Vagina (tissue), 2 donors: ENCODE results near the gene PTGER2. TPM values are rescaled to one million over a fixed set of nuclear protein-coding genes. Genes with fewer than 3 reads are reported as not detected.

Experiments
- DNase-seq, 2 donors: peaks; one replicate each; pipeline ENCODE4 v3.0.0-alpha.2; 2017; ENCODE audit errors: extremely low spot score in 2 of 2
- H3K27ac ChIP-seq: fragments of 200-600 bp; sonication (generic); one replicate; pipeline ENCODE4 v1.5.1; 2019
- H3K27me3 ChIP-seq: fragments of 200-600 bp; sonication (generic); one replicate; pipeline ENCODE4 v1.5.1; 2019
- H3K36me3 ChIP-seq, 2 donors: fragments of 200-600 bp; sonication (generic); one replicate each; pipeline ENCODE4 v1.5.1; 2017 to 2019
- H3K4me1 ChIP-seq: fragments of 200-600 bp; sonication (generic); one replicate; pipeline ENCODE4 v1.5.1; 2019
- H3K4me3 ChIP-seq, 2 donors: fragments of 200-600 bp; sonication (generic); 1 replicate in 1 of 2; 2 replicates in 1 of 2; pipeline ENCODE4 v1.5.1; 2016 to 2019
- H3K9me3 ChIP-seq: fragments of 200-600 bp; sonication (generic); one replicate; pipeline ENCODE4 v1.5.1; 2019
- POLR2A ChIP-seq, 2 donors: fragments of 450-650 bp; IDR thresholded peaks; one replicate each; pipeline ENCODE4 v1.6.1; 2017; ENCODE audit warnings: antibody characterized with exemption in 2 of 2, mild to moderate bottlenecking in 2 of 2, moderate library complexity in 2 of 2
- POLR2AphosphoS5 ChIP-seq, 2 donors: sonication (generic); formaldehyde crosslinking; IDR thresholded peaks; one replicate each; pipeline ENCODE4 v1.9.0; 2017; ENCODE audit warnings: antibody characterized with exemption in 2 of 2, mild to moderate bottlenecking in 2 of 2, low read depth in 1 of 2; ENCODE audit not compliant: insufficient read depth in 1 of 2
- intact Hi-C: fragments of 100-400 bp; cut with DNase I; formaldehyde crosslinking; loops from one replicate; pipeline ENCODE4 v1.15.1; 2023
- total RNA-seq: library from RNA; depleted of rRNA; stranded (reverse); fragments of >200 nt; gene quantifications from one replicate; pipeline ENCODE4 v1.2.3, GENCODE V29; 2016
- TF ChIP-seq, protein P1 (sequence below), 3 experiments: fragments of 450-650 bp in 2 of 3; fragments of 200-600 bp in 1 of 3; sonication (generic) in 1 of 3; IDR thresholded peaks; one replicate each; pipeline ENCODE4 v1.5.1; 2017 to 2019; ENCODE audit warnings: antibody characterized with exemption in 3 of 3, mild to moderate bottlenecking in 2 of 3, moderate library complexity in 2 of 3

The PTGER2 gene
- total RNA-seq, 1 donor from 2014 or later = 10.3 TPM

GRCh38 chr14:52296378-52296777, 17.7 kb upstream of the PTGER2 start:
- intact Hi-C loops = no loop called here
- TF ChIP-seq, protein P1, sequence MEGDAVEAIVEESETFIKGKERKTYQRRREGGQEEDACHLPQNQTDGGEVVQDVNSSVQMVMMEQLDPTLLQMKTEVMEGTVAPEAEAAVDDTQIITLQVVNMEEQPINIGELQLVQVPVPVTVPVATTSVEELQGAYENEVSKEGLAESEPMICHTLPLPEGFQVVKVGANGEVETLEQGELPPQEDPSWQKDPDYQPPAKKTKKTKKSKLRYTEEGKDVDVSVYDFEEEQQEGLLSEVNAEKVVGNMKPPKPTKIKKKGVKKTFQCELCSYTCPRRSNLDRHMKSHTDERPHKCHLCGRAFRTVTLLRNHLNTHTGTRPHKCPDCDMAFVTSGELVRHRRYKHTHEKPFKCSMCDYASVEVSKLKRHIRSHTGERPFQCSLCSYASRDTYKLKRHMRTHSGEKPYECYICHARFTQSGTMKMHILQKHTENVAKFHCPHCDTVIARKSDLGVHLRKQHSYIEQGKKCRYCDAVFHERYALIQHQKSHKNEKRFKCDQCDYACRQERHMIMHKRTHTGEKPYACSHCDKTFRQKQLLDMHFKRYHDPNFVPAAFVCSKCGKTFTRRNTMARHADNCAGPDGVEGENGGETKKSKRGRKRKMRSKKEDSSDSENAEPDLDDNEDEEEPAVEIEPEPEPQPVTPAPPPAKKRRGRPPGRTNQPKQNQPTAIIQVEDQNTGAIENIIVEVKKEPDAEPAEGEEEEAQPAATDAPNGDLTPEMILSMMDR (IDR thresholded peaks at IDR 0.05) = no peak
- no peak for TF ChIP-seq POLR2AphosphoS5 (IDR thresholded peaks at IDR 0.05; ENCODE audit: insufficient read depth in 1 of 2, low read depth in 1 of 2)
- TF ChIP-seq POLR2A (IDR thresholded peaks at IDR 0.05) = no peak
- H3K27me3 ChIP-seq = no peaks in the 10 kb centered on the region
- no peak overlapping the region for H3K27ac ChIP-seq
- H3K36me3 ChIP-seq = no peaks in the 10 kb centered on the region
- no peaks in the 10 kb centered on the region for H3K4me1 ChIP-seq
- DNase-seq = no peak
- H3K4me3 ChIP-seq = no peak overlapping the region
- no peaks in the 10 kb centered on the region for H3K9me3 ChIP-seq

DNA sequence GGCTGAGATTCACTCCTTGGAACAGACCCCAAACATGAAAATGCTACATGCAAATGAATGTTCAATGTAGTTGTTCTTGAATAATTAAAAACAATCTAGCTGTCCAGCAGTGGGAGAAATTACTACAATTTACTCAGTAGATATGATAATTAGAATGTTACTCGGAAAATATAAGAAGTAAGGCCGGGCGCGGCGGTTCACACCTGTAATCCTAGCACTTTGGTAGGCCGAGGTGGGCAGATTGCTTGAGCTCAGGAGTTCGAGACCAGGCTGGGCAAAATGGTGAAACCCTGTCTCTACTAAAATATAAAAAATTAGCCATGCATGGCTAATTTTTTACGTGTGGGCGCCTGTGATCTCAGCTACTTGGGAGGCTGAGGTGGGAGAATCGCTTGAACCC, 15.3 kb upstream of the PTGER2 start:
- DNase-seq = no peak
- no peaks in the 10 kb centered on the region for H3K4me1 ChIP-seq
- intact Hi-C loops = no loop called here
- no peaks in the 10 kb centered on the region for H3K36me3 ChIP-seq
- H3K9me3 ChIP-seq = no peaks in the 10 kb centered on the region
- H3K27me3 ChIP-seq = no peaks in the 10 kb centered on the region
- no peak overlapping the region for H3K4me3 ChIP-seq
- TF ChIP-seq, protein P1 (IDR thresholded peaks at IDR 0.05) = no peak
- TF ChIP-seq POLR2AphosphoS5 (IDR thresholded peaks at IDR 0.05; ENCODE audit: insufficient read depth in 1 of 2, low read depth in 1 of 2) (no peak), POLR2A (IDR thresholded peaks at IDR 0.05) (no peak)
- no peak overlapping the region for H3K27ac ChIP-seq

DNA sequence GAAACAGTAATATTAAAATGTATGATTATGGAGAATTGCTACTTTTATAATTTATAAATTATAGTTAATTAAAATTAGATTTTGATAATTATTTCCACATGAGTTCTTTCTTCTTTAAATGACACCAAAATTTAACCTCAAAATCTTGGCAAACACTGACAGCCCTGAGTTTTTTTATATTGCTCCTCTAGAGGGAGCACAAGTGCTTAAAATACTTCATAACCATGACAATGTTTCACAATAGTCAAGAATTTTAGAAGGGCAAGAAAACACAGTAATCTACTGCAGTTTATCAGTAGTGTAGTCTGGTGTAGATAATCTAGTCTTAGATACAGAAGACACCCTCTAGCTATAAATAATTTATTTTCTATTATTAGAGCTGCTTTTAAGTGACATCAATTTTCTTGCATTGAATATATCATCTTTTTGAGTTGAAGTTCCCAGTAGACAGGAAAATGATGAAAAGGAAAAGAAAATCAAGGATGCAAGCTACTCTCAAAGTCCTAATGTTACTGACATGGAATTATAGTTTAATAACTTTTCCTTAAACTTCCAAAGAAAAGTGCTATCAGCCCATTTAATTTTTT, 14.3 kb upstream of the PTGER2 start:
- Histone ChIP-seq H3K27me3 (no peaks in the 10 kb centered on the region), H3K9me3 (no peaks in the 10 kb centered on the region), H3K36me3 (no peaks in the 10 kb centered on the region), H3K4me3 (no peak overlapping the region), H3K4me1 (no peaks in the 10 kb centered on the region), H3K27ac (no peak overlapping the region)
- intact Hi-C loops = loop anchor here (10.0 kb wide), 1 partner anchor 175 kb away; no protein-coding TSS in a partner anchor
- TF ChIP-seq POLR2A (IDR thresholded peaks at IDR 0.05) (no peak), POLR2AphosphoS5 (IDR thresholded peaks at IDR 0.05; ENCODE audit: insufficient read depth in 1 of 2, low read depth in 1 of 2) (no peak)
- TF ChIP-seq, protein P1 (IDR thresholded peaks at IDR 0.05) = peak; percentile 49 to 62 (median 49)
- no peak for DNase-seq

DNA sequence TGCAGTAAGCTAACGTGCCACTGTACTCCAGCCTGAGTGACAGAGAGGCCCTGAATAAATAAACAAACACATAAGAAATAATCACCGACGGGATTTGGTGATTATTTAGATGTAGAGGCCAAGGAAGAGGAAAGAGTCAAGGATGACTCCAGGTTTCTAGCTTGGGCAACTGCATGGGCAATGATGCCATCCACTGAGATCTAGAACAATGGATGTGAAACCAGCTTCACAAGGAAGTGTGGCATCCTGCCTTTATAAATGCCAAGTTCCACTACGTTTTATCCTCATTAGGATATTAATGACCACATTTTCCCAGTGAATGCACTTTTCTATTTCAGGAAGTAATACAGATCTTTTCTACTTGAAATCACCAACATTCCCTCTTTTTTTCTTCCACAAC, 10.9 kb upstream of the PTGER2 start:
- intact Hi-C loops = loop anchor here (10.0 kb wide), 1 partner anchor 172 kb away; no protein-coding TSS in a partner anchor
- Histone ChIP-seq H3K9me3 (no peaks in the 10 kb centered on the region), H3K36me3 (no peaks in the 10 kb centered on the region), H3K4me3 (no peak overlapping the region), H3K27ac (no peak overlapping the region), H3K4me1 (no peaks in the 10 kb centered on the region), H3K27me3 (no peaks in the 10 kb centered on the region)
- no peak for TF ChIP-seq POLR2A (IDR thresholded peaks at IDR 0.05)
- no peak for DNase-seq

DNA sequence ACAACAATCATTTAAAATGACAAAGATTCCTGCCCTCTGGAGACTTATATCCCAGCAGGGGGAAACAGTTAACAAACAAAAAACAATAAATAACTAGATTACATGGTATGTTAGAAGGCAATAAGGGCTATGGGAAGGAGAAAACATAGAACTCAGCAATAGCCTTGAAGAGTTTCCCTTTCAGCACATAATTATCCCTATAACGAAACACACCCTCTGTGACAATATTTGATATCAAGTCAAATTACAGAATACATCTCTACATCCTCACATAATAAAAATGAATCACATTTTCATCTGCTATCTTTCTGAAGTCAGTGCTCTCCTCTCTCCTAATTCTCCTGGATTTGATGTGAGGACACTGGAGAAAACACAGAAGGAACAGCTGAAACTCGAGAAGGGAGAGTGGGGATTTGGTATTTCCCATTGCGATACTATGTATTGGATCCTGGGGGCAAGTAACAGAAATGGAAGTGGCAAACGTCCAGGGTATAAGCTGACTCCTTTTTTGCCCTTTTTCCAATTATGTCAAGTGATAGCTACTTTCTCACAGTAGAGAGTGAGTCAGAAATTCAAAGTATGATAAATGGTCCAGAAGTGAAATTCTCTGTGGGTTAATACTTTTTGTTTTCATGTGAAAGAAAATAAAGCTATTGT, 9.7 kb upstream of the PTGER2 start:
- TF ChIP-seq POLR2A (IDR thresholded peaks at IDR 0.05) = no peak
- TF ChIP-seq, protein P1 (IDR thresholded peaks at IDR 0.05) = no peak
- no peak for TF ChIP-seq POLR2AphosphoS5 (IDR thresholded peaks at IDR 0.05; ENCODE audit: insufficient read depth in 1 of 2, low read depth in 1 of 2)
- Histone ChIP-seq H3K4me3 (no peak overlapping the region), H3K9me3 (no peaks in the 10 kb centered on the region), H3K27me3 (no peaks in the 10 kb centered on the region), H3K36me3 (no peaks in the 10 kb centered on the region), H3K4me1 (no peaks in the 10 kb centered on the region), H3K27ac (no peak overlapping the region)
- DNase-seq = no peak
- intact Hi-C loops = loop anchor here (10.0 kb wide), 1 partner anchor 170 kb away; no protein-coding TSS in a partner anchor
